HUES48 (cell line): ENCODE results near the gene MICAL2.

ENCODE experiments used
- H3K27ac ChIP-seq: one replicate; pipeline ENCODE4 v1.7.0; 2013; ENCODE audit warnings: low read depth, low read length, inconsistent platforms
- H3K27me3 ChIP-seq: 2 replicates; pipeline ENCODE4 v1.6.1; 2013; ENCODE audit warnings: mild to moderate bottlenecking, low read length; ENCODE audit not compliant: control insufficient read depth, insufficient read depth
- H3K36me3 ChIP-seq: 2 replicates; pipeline ENCODE4 v1.6.1; 2013; ENCODE audit warnings: low read length; ENCODE audit not compliant: control insufficient read depth, insufficient read depth
- H3K4me1 ChIP-seq: 2 replicates; pipeline ENCODE4 v1.6.1; 2013; ENCODE audit warnings: mild to moderate bottlenecking, low read length; ENCODE audit not compliant: control insufficient read depth, insufficient read depth
- H3K4me3 ChIP-seq: 2 replicates; pipeline ENCODE4 v1.5.1; 2013; ENCODE audit warnings: mild to moderate bottlenecking, low read depth, low read length
- H3K9ac ChIP-seq: 2 replicates; pipeline ENCODE4 v1.6.1; 2013; ENCODE audit warnings: mild to moderate bottlenecking, low read depth, low read length, moderate library complexity
- H3K9me3 ChIP-seq: 2 replicates; pipeline ENCODE4 v1.6.1; 2013; ENCODE audit warnings: low read length; ENCODE audit not compliant: control insufficient read depth, insufficient read depth

MICAL2 gene

DNA sequence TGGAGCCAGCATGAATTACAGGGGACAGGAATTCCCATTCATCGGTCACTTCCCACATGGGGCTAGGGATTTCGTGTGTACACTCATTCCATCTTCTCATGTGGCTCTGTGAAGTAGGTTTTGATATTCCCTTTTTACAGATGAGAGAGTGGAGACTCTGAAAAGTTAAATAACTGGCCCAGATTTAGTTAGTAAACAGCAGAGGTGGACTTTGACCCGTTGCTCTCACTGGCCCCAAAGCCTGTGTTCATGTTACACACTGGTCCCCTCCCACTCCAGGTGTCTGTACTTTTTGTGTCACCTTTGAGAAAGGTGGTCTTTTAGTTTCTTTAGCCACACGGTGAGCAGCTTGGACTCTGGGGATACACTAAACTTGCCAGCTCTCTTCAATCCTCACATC lies 108.5 kb downstream of the MICAL2 start:
- no peak overlapping the region for H3K9ac ChIP-seq
- H3K27ac ChIP-seq = no peak overlapping the region
- peaks cover 7% of the 10 kb centered on the region for H3K4me1 ChIP-seq
- H3K9me3 ChIP-seq = no peaks in the 10 kb centered on the region
- no peaks in the 10 kb centered on the region for H3K36me3 ChIP-seq
- H3K4me3 ChIP-seq = no peak overlapping the region
- no peaks in the 10 kb centered on the region for H3K27me3 ChIP-seq

- peaks cover 7% of the 10 kb centered on the region for H3K4me1 ChIP-seq
These were observed 109.4 kb downstream of the MICAL2 start for GRCh38 chr11:12219757-12220156.

DNA sequence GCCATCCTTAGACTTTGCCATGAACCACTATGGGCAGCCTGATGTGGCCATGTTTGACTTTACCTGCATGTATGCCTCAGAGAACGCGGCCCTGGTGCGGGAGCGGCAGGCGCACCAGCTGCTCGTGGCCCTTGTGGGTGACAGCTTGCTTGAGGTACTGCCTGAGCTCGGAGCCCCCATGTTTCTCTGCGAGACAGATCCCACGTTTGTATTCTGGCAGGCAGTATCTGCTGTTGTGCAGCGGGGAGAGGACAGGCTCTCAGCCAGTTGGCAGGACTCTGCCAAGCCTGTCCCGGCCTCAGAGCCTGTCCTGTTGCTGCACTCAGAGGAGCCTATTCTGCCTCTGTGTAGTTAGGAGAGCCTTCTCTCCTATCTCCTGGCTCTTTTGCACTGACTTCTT lies 109.9 kb downstream of the MICAL2 start:
- Histone ChIP-seq H3K4me3 (no peak overlapping the region), H3K9me3 (no peaks in the 10 kb centered on the region), H3K27me3 (no peaks in the 10 kb centered on the region), H3K4me1 (peaks cover 2% of the 10 kb centered on the region; the same call in 1 of the 2 replicates), H3K9ac (no peak overlapping the region), H3K36me3 (no peaks in the 10 kb centered on the region), H3K27ac (no peak overlapping the region)

More at GRCh38 chr11:12219757-12220156, 109.4 kb downstream of the MICAL2 start:
- no peak overlapping the region for H3K4me3 ChIP-seq
- no peak overlapping the region for H3K27ac ChIP-seq
- H3K9me3 ChIP-seq = no peaks in the 10 kb centered on the region
- H3K27me3 ChIP-seq = no peaks in the 10 kb centered on the region
- H3K36me3 ChIP-seq = no peaks in the 10 kb centered on the region
- no peak overlapping the region for H3K9ac ChIP-seq

DNA sequence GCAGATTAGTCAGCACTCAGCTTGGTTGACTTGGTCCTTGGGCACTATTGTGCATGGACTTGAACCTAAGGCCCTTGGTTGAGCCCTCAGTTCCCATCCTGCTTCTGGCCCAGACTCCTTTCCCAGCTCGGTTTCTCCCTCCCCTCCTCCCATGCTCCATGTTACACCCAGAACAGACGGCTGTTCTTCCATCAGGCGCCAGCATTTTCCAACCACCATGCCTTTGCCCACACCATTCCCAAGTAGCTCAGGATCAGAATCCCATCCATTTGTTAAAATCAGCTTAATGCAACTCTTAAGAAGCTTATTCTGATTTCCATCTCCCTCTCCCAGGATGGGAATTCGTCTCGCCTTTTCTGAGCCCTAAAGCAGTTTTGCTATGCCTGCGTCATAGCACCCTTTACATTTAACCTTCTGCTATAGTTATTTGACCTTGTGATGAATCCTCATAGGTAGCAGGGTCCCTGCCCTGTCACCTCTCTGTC lies 110.7 kb downstream of the MICAL2 start:
- Histone ChIP-seq H3K9me3 (no peaks in the 10 kb centered on the region), H3K9ac (no peak overlapping the region), H3K27ac (no peak overlapping the region), H3K36me3 (no peaks in the 10 kb centered on the region), H3K4me1 (no peaks in the 10 kb centered on the region), H3K4me3 (no peak overlapping the region), H3K27me3 (no peaks in the 10 kb centered on the region)

- Histone ChIP-seq H3K9me3 (no peaks in the 10 kb centered on the region), H3K9ac (no peak overlapping the region), H3K27ac (no peak overlapping the region), H3K27me3 (no peaks in the 10 kb centered on the region), H3K36me3 (no peaks in the 10 kb centered on the region), H3K4me1 (no peaks in the 10 kb centered on the region), H3K4me3 (no peak overlapping the region)
These were observed 111.8 kb downstream of the MICAL2 start for GRCh38 chr11:12222055-12222792.

GRCh38 chr11:12223771-12224536 lies 113.6 kb downstream of the MICAL2 start:
- H3K9ac ChIP-seq = no peak overlapping the region
- H3K4me3 ChIP-seq = no peak overlapping the region
- no peaks in the 10 kb centered on the region for H3K4me1 ChIP-seq
- no peaks in the 10 kb centered on the region for H3K27me3 ChIP-seq
- H3K27ac ChIP-seq = no peak overlapping the region
- H3K9me3 ChIP-seq = no peaks in the 10 kb centered on the region
- no peaks in the 10 kb centered on the region for H3K36me3 ChIP-seq

- no peaks in the 10 kb centered on the region for H3K4me1 ChIP-seq
- no peak overlapping the region for H3K9ac ChIP-seq
- H3K36me3 ChIP-seq = no peaks in the 10 kb centered on the region
- H3K9me3 ChIP-seq = no peaks in the 10 kb centered on the region
- H3K4me3 ChIP-seq = no peak overlapping the region
- H3K27me3 ChIP-seq = no peaks in the 10 kb centered on the region
- H3K27ac ChIP-seq = no peak overlapping the region
These were observed 114.1 kb downstream of the MICAL2 start for GRCh38 chr11:12224537-12224893.

DNA sequence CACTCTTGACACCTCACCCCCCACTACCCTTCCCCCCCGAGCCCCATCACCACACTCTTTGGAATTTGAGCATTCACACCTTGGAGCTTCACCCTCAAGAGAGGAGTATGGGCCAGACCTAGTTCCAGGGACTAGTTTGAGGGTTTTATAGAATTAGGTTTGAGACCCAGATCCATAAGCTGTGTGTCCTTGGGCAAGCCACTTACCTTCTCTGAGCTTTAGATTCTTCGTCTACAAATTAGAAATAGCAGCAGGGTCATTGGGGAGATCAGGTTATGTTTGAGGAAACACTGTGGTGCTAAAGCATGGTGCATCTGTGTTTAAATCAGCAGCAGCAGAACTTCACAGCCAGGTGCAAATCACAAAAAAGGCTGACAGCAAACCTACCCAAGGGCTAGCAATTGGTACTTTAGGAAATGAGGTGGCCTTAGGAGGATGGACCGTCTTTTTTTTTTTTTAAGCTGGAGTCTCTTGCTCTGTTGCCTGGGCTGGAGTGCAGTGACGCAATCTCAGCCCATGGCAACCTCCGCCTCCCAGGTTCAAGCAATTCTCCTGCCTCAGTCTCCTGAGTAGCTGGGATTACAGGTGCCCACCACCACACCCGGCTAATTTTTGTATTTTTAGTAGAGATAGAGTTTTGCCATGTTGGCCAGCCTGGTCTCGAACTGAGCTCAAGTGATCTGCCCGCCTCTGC lies 114.8 kb downstream of the MICAL2 start:
- Histone ChIP-seq H3K4me3 (no peak overlapping the region), H3K27ac (no peak overlapping the region), H3K9ac (no peak overlapping the region), H3K9me3 (no peaks in the 10 kb centered on the region), H3K36me3 (no peaks in the 10 kb centered on the region), H3K4me1 (no peaks in the 10 kb centered on the region), H3K27me3 (no peaks in the 10 kb centered on the region)

DNA sequence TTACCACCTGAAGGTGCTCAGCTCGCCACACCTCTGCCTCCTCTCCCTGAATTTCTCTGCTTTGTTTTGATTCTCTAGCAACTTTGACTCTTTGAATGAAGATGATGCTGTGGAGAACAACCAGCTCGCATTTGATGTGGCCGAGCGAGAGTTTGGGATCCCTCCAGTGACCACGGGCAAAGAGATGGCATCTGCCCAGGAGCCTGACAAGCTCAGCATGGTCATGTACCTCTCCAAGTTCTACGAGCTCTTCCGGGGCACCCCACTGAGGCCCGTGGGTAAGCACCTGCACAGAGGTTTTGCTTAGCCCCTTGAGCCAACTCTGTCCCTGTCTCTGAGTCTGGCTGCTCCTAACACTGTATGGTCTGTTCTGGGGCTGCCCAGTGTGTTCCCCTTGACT lies 115.7 kb downstream of the MICAL2 start:
- Histone ChIP-seq H3K9ac (no peak overlapping the region), H3K27me3 (no peaks in the 10 kb centered on the region), H3K4me3 (no peak overlapping the region), H3K27ac (no peak overlapping the region), H3K9me3 (no peaks in the 10 kb centered on the region), H3K36me3 (no peaks in the 10 kb centered on the region), H3K4me1 (no peaks in the 10 kb centered on the region)

DNA sequence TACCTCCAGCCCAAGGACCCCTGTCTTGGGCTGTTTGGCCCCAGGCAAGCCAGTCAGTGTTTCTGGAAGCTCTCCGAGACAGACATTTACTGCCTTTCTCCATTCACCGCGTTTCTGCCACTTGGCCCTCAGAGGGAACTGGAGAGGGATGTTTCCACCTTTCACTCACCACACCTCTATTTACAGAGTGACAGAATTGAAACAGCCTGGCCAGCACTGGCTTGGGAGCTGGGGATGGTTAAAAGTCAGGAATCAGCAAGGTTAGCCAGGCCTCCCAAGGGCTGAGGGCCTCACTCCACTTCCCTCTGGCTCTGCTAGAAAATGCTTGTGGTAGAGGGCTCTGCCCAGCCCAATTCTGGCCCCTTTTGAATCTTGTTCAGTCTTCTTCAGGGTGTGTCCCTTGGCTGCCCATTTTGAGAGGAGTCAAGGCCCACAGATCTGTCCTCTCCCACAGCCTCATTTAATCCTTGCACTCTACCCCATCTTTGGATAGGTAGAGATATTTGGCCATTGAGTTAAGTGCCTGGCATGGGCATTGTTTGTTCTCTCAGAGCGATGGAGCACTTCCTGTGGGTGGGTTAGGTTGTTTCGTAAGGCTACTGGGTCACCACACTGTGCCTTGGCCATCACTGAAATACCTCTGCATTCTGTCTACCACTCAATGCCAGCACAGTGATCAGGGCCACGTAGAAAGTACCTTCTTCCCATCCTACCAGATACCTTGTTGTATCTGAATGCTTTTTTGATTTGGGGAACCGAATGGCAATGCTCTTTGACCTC lies 119.2 kb downstream of the MICAL2 start:
- no peak overlapping the region for H3K4me3 ChIP-seq
- H3K36me3 ChIP-seq = no peaks in the 10 kb centered on the region
- H3K4me1 ChIP-seq = no peaks in the 10 kb centered on the region

More for the DNA sequence above, 119.2 kb downstream of the MICAL2 start:
- Histone ChIP-seq H3K9ac (no peak overlapping the region), H3K27ac (no peak overlapping the region), H3K27me3 (no peaks in the 10 kb centered on the region), H3K9me3 (no peaks in the 10 kb centered on the region)
